Kidney epithelial cell (primary cell): ENCODE data around the gene ZNF507. TPM values are rescaled to one million over a fixed set of nuclear protein-coding genes. Genes with fewer than 3 reads are reported as not detected.
A peak's percentile ranks its signal among the peaks of the same experiment; 100 is the strongest.
"Not testable (repeated sequence)": the region's sequence is repeated elsewhere in the genome, so short reads cannot be mapped to it uniquely, and the experiment has no call there.

Experiments
- DNase-seq: peaks from one replicate; pipeline ENCODE4 v3.0.0-alpha.2; 2010; ENCODE audit warnings: low read depth
- H3K27me3 ChIP-seq: 2 replicates; pipeline ENCODE4 v1.6.0; 2011; ENCODE audit warnings: low read length; ENCODE audit not compliant: control insufficient read depth, insufficient read depth
- H3K36me3 ChIP-seq: 2 replicates; pipeline ENCODE4 v1.5.1; 2011; ENCODE audit warnings: low read length; ENCODE audit not compliant: control insufficient read depth, insufficient read depth
- H3K4me3 ChIP-seq: 2 replicates; pipeline ENCODE4 v1.5.1; 2011; ENCODE audit warnings: low read depth, mild to moderate bottlenecking, control low read depth, low read length
- total RNA-seq: library from RNA; depleted of rRNA; stranded (reverse); fragments of >200 nt; gene quantifications from 2 replicates; pipeline ENCODE4 v1.2.3, GENCODE V29; 2015
- TF ChIP-seq, protein P1 (sequence below): IDR thresholded peaks from 2 replicates; pipeline ENCODE4 v1.5.1; 2011; ENCODE audit warnings: mild to moderate bottlenecking, moderate library complexity, low read length, control low read depth, inconsistent platforms; ENCODE audit not compliant: insufficient read depth, poor library complexity, severe bottlenecking

The ZNF507 gene
- total RNA-seq, 1 donor from 2014 or later = 13.9 TPM

DNA sequence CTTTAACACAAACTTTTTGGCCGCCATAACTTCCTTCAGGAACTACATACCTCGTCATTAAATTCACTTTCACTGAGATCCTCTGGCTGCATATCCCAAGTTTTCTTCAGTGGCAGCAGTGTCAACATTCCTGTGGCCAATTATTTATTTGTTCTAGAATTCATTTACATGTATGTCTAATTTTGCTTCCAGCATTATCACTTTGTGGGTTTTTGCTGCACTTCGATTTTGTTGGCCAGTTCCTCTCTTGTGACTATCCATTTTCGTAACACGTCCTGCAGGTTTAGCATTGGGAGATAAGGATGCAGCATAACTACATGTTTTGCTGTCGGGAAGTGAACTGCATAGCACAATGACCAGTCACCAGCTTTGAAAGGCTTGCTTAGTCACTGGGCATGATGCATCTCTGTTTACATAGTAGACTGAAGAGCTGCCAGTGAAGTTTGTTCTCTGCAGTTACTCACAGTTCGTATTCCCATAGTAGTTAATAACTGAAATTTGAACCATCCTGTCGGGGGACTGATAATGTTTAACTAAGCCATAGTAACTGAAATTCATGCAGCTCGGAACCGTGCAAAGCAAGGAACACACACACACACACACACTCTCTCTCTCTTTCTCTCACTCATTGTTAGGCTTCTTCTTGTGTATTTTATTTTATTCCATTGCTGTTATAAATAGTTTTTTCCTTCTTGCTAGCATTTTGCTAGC is 28.3 kb downstream of the ZNF507 start:
- TF ChIP-seq, protein P1, sequence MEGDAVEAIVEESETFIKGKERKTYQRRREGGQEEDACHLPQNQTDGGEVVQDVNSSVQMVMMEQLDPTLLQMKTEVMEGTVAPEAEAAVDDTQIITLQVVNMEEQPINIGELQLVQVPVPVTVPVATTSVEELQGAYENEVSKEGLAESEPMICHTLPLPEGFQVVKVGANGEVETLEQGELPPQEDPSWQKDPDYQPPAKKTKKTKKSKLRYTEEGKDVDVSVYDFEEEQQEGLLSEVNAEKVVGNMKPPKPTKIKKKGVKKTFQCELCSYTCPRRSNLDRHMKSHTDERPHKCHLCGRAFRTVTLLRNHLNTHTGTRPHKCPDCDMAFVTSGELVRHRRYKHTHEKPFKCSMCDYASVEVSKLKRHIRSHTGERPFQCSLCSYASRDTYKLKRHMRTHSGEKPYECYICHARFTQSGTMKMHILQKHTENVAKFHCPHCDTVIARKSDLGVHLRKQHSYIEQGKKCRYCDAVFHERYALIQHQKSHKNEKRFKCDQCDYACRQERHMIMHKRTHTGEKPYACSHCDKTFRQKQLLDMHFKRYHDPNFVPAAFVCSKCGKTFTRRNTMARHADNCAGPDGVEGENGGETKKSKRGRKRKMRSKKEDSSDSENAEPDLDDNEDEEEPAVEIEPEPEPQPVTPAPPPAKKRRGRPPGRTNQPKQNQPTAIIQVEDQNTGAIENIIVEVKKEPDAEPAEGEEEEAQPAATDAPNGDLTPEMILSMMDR = no peak
- H3K4me3 ChIP-seq = no peak overlapping the region

DNA sequence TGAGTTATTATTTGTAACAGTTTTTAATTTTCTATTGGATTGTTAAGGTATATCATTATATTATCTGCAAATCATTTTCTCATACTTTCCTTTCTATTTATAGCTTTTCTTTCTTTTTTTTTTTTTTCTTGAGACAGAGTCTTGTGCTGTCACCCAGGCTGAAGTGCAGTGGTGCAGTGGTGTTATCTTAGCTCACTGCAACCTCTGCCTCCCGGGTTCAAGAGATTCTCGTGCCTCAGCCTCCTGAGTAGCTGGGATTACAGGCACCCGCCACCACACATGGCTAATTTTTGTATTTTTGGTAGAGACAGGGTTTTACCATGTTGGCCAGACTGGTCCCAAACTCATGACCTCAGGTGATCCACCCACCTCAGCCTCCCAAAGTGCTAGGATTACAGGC is 29.0 kb downstream of the ZNF507 start:
- not testable (repeated sequence) for H3K36me3 ChIP-seq, H3K27me3 ChIP-seq, H3K4me3 ChIP-seq, DNase-seq

More for the DNA sequence above, 28.3 kb downstream of the ZNF507 start:
- DNase-seq = peak; percentile 99
- Histone ChIP-seq H3K36me3 (peaks cover 2% of the 10 kb centered on the region), H3K27me3 (no peaks in the 10 kb centered on the region)

DNA sequence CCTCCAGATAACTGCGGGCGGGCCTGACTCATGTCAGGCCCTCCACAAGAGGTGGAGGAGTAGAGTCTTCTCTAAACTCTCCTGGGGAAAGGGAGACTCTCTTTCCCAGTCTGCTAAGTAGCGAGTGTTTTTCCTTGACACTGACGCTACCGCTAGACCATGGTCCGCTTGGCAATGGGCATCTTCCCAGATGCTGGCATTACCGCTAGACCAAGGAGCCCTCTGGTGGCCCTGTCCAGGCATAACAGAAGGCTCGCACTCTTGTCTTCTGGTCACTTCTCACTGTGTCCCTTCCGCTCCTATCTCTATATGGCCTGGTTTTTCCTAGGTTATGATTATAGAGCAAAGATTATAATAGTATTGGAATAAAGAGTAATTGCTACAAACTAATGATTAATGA is 31.7 kb downstream of the ZNF507 start:
- H3K27me3 ChIP-seq, H3K36me3 ChIP-seq: not testable (repeated sequence)
- TF ChIP-seq, protein P1 = peak; percentile 12

DNA sequence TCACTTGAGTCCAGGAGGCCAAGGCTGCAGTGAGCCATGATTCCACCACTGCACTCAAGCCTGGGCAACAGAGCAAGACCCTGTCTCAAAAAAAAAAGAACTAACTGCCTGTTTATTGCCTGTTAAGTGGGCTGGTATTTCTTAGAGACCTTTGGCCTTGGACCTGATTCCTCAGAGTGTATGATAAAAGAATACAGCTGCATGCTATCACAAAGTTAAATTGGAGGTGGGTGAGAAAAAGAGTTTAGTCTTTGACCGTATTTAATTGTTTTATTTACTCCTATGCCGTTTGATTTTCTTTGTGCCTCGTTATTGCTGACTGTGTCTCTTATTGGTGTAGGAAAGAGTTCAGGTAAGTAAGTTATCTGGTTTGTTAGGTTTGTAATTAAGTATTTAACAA is 34.9 kb downstream of the ZNF507 start:
- Histone ChIP-seq H3K36me3 (peaks cover 1% of the 10 kb centered on the region), H3K4me3 (no peak overlapping the region), H3K27me3 (no peaks in the 10 kb centered on the region)
- TF ChIP-seq, protein P1 = no peak
- DNase-seq = no peak

More for the DNA sequence above, 31.7 kb downstream of the ZNF507 start:
- not testable (repeated sequence) for H3K4me3 ChIP-seq, DNase-seq

DNA sequence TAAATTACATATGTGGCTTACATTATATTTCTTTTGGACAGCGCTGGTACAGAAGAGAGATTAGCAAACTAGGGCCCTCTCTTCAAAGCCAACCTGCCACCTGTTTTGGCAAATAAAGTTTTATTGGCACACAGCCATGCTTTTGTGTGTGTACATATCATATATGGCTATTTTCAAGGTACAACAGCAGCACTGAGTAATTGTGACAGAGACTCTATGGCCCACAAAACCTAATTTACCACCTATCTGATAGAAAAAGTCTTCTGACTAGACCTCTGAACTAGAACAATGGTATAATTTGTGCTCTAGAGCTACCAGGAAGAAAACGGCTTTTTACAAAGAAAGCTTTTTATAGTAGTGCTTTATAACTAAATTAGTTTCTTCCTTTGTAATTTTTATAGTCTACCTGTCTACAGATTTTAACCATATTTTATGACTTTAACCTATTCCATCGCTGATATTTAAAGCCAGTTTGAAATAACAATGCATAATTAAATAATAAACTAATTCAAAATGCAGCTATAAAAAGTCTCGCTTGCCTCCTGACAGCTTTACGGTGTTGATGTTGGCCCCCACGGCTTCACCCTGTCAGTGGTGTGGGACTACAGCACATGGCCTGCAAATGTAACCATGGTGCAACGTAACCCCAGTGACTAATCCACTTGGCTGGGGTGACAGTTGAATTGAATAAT is 42.4 kb downstream of the ZNF507 start:
- no peak for DNase-seq
- TF ChIP-seq, protein P1 = no peak
- no peak overlapping the region for H3K4me3 ChIP-seq
- H3K36me3 ChIP-seq = no peaks in the 10 kb centered on the region
- no peaks in the 10 kb centered on the region for H3K27me3 ChIP-seq

DNA sequence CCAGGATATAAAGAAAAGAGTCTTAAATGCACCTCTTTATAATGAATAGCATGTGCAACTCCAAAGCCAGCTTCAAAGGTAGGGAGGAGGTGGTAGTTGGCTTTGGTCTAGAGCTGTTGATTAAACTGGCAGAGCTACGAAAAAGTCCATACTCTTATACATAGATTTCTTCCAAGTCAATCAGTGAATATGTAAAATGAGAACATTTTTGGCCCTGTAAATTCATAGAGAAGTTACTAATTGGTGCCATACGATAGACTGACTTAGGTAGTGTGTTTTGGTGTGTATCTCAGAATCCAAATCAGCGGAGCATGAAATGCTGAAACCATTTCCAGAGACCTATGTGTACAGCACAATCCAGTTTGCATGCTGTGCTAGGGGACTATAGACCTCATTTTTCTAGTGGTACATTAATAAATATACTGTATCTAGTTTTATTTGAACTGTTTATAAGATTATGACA is 43.0 kb downstream of the ZNF507 start:
- Histone ChIP-seq H3K4me3 (no peak overlapping the region), H3K27me3 (no peaks in the 10 kb centered on the region), H3K36me3 (no peaks in the 10 kb centered on the region)
- TF ChIP-seq, protein P1 = no peak
- no peak for DNase-seq
